Hepatocyte (in vitro differentiated cells): Measurements from ENCODE around the gene RRP1. TPM values are rescaled to one million over a fixed set of nuclear protein-coding genes. Genes with fewer than 3 reads are reported as not detected.

Source experiments
- DNase-seq: peaks from one replicate; pipeline ENCODE4 v3.0.0-alpha.2; 2016; ENCODE audit warnings: low spot score
- H2AFZ ChIP-seq: fragments of 200-600 bp; sonication (generic); 2 replicates; pipeline ENCODE4 v1.6.0; 2016; ENCODE audit warnings: antibody characterized with exemption, mild to moderate bottlenecking
- H3K27ac ChIP-seq: fragments of 200-600 bp; sonication (generic); 2 replicates; pipeline ENCODE4 v1.5.1; 2016; ENCODE audit warnings: mild to moderate bottlenecking
- H3K27me3 ChIP-seq: fragments of 200-600 bp; sonication (generic); 2 replicates; pipeline ENCODE4 v1.6.1; 2016
- H3K36me3 ChIP-seq: fragments of 200-600 bp; sonication (generic); replicated peaks from 2 replicates; pipeline ENCODE4 v1.5.1; 2016; ENCODE audit warnings: low read depth; ENCODE audit not compliant: insufficient read depth
- H3K4me1 ChIP-seq: fragments of 200-600 bp; sonication (generic); 2 replicates; pipeline ENCODE4 v1.5.1; 2016; ENCODE audit warnings: mild to moderate bottlenecking, moderate library complexity; ENCODE audit not compliant: insufficient read depth
- H3K4me2 ChIP-seq: fragments of 200-600 bp; sonication (generic); 2 replicates; pipeline ENCODE4 v1.6.0; 2016
- H3K4me3 ChIP-seq: fragments of 200-600 bp; sonication (generic); 2 replicates; pipeline ENCODE4 v1.5.1; 2016; ENCODE audit warnings: mild to moderate bottlenecking
- H3K79me2 ChIP-seq: fragments of 200-600 bp; sonication (generic); 2 replicates; pipeline ENCODE4 v1.6.0; 2017; ENCODE audit warnings: mild to moderate bottlenecking
- H3K9me2 ChIP-seq: fragments of 200-600 bp; sonication (generic); replicated peaks from 2 replicates; pipeline ENCODE4 v1.6.0; 2017; ENCODE audit warnings: mild to moderate bottlenecking; ENCODE audit not compliant: insufficient read depth
- H3K9me3 ChIP-seq: fragments of 200-600 bp; sonication (generic); 2 replicates; pipeline ENCODE4 v1.5.1; 2016; ENCODE audit warnings: low read depth, mild to moderate bottlenecking
- H4K20me1 ChIP-seq: fragments of 200-600 bp; sonication (generic); 2 replicates; pipeline ENCODE4 v1.6.0; 2016; ENCODE audit warnings: mild to moderate bottlenecking; ENCODE audit not compliant: insufficient read depth, poor library complexity, severe bottlenecking
- EZH2 ChIP-seq: fragments of 200-600 bp; sonication (generic); IDR thresholded peaks from 2 replicates; pipeline ENCODE4 v1.6.1; 2016; ENCODE audit warnings: antibody characterized with exemption, mild to moderate bottlenecking, borderline replicate concordance
- EZH2phosphoT487 ChIP-seq: fragments of 200-600 bp; sonication (generic); IDR thresholded peaks from one replicate; pipeline ENCODE4 v1.6.1; 2018; ENCODE audit warnings: antibody characterized with exemption, mild to moderate bottlenecking, low read depth, moderate library complexity; ENCODE audit not compliant: unreplicated experiment, severe bottlenecking
- WGBS: methylation state at CpG from one replicate; pipeline ENCODE4 v1.1.6; 2016; ENCODE audit warnings: low lambda C conversion rate; ENCODE audit errors: missing lambda C conversion rate; 5-methylcytosine and 5-hydroxymethylcytosine counted together
- polyA plus RNA-seq: library from polyadenylated mRNA; unstranded; fragments of >200 nt; fragmentation: Nextera tagmentation; extraction: Ambion mirVana; gene quantifications from 2 replicates; pipeline ENCODE4 v1.2.1, GENCODE V29; 2016
- total RNA-seq: library from RNA; depleted of rRNA; stranded (reverse); fragments of >200 nt; gene quantifications from 2 replicates; pipeline ENCODE4 v1.2.3, GENCODE V29; 2014
- TF ChIP-seq, protein P1 (sequence below): fragments of 200-600 bp; sonication (generic); IDR thresholded peaks from 2 replicates; pipeline ENCODE4 v1.5.1; 2016; ENCODE audit warnings: antibody characterized with exemption, mild to moderate bottlenecking; ENCODE audit not compliant: poor library complexity

Gene RRP1
- total and polyA plus RNA-seq, 2 experiments from 2014 or later: 24.1 to 32.0 TPM

DNA sequence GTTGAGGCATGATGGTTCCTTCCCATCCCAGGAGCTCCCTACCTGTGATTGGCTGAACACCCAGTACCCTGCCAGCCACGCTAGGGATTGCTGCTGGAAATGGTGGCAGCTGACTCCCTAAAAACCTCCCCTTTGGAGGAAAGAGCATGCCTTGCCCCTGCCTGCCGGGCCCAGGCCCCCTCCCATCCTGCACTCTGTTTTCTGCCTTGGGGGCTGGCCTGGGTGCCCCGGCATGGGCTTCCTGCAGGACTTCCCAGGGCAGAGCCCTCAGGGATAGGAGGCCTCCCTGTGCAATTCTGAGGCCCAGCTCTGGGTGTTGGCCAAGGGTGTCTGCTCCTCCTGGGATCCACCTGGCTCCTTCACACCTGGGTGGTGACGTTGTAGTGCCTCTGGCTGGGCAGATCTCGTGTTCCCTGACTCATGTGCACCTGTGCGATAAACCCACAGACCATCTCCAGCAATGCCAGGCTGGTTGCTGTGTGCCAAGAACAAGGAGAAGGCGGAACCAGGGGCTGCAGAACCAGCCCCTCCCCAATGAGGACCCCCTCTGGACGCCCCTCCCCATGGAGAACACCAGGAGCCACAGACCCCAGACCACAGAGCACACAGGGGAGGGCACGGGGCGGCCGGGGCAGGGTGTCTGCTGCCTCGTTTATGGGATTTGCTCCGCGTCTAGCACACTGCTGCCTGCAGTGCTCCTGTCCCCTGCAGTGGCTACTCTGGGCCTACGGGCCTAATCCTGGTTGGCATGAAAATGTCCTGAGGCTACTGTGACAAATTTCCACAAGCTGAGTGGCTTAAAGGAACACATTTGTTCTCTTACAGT lies 26.9 kb upstream of the RRP1 start:
- peaks cover 4% of the 10 kb centered on the region for H3K36me3 ChIP-seq
- 98% methylated on average over 15 of the region's 15 CpGs for WGBS

DNA sequence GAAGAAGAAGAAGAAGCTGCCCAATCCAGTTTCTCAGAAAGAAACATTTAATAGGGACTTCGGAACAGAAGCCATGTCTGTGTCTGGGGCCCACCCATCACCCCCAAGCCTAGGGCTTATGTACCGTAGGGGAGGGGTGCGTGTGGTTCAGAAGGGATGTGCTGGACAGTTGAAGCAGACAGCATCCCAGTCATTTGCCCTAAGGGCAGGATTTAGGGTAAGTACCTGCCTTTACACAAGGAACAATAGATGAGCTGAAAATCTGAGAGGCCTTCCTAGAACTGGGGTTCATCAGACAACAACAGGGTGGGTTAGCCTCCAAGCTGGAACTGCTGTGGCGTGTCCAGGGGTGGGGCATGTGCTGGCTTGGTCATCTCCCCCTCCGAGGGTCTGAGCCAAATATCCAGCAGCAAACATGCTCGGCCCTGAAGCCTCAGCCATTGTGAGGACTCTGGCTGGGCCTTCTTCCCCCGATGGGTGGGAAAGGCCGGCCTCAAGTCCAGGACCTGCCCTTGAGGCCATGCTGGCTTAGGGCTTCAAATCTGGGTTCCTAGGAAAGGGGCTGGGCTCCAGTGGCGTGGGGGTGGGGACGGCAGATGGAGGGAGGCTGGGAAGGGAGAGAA lies 25.4 kb upstream of the RRP1 start:
- Histone ChIP-seq H3K36me3 (no peaks in the 10 kb centered on the region), H3K9me2 (no peaks in the 10 kb centered on the region)

More for the DNA sequence above, 26.9 kb upstream of the RRP1 start:
- Histone ChIP-seq H3K4me1 (peaks cover 11% of the 10 kb centered on the region), H3K79me2 (no peaks in the 10 kb centered on the region), H3K9me3 (no peaks in the 10 kb centered on the region), H3K27me3 (no peaks in the 10 kb centered on the region), H2AFZ (no peak overlapping the region), H3K4me2 (no peak overlapping the region), H3K9me2 (no peaks in the 10 kb centered on the region), H4K20me1 (no peaks in the 10 kb centered on the region), H3K4me3 (no peak overlapping the region), H3K27ac (no peak overlapping the region)
- DNase-seq: no peak
- TF ChIP-seq, protein P1, sequence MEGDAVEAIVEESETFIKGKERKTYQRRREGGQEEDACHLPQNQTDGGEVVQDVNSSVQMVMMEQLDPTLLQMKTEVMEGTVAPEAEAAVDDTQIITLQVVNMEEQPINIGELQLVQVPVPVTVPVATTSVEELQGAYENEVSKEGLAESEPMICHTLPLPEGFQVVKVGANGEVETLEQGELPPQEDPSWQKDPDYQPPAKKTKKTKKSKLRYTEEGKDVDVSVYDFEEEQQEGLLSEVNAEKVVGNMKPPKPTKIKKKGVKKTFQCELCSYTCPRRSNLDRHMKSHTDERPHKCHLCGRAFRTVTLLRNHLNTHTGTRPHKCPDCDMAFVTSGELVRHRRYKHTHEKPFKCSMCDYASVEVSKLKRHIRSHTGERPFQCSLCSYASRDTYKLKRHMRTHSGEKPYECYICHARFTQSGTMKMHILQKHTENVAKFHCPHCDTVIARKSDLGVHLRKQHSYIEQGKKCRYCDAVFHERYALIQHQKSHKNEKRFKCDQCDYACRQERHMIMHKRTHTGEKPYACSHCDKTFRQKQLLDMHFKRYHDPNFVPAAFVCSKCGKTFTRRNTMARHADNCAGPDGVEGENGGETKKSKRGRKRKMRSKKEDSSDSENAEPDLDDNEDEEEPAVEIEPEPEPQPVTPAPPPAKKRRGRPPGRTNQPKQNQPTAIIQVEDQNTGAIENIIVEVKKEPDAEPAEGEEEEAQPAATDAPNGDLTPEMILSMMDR: no peak
- TF ChIP-seq EZH2 (no peak), EZH2phosphoT487 (no peak)

DNA sequence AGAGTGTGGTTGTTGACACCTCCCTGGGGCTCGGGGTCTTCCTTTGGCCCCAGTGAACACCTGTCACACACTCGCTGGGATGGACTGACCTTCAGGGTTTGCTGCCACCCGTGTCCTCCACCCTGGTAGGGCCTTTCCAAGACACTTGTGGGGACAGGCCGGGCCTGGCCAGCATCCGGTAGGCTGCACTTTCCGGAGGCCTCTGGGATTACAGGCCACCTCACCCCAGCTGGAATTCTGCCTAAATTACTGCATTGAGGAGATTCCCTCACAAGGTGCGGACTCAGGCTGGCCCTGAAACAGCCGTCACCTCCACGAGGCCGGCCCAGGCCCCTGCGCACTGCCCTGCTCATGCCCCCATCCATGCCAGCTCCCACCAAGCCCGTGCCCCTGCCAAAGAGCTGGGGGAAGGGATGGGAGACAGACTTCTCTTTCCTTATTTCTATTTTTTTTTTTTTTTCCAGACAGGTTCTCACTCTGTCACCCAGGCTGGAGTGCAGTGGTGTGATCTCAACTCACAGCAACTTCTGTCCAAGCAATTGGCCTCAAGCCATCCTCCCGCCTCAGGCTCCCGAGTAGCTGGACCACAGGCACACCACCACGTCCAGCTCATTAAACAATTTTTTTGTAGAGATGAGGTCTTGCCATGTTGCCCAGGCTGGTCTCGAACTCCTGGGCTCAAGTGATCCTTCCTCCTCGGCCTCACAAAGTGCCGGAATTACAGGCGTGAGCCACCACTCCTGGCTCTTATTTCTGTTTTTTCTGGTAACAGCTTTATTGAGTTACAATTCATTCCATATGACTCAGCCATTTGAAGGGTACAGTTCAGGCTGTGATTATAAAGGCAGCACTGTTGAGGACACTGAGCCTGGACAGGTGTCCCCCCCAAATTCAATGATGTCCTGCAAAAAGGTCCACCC lies 24.5 kb upstream of the RRP1 start:
- Histone ChIP-seq H2AFZ (no peak overlapping the region), H3K27ac (no peak overlapping the region), H4K20me1 (no peaks in the 10 kb centered on the region), H3K27me3 (no peaks in the 10 kb centered on the region), H3K79me2 (no peaks in the 10 kb centered on the region), H3K9me2 (no peaks in the 10 kb centered on the region), H3K36me3 (no peaks in the 10 kb centered on the region), H3K4me1 (peaks cover 20% of the 10 kb centered on the region), H3K9me3 (no peaks in the 10 kb centered on the region), H3K4me3 (no peak overlapping the region), H3K4me2 (no peak overlapping the region)
- no peak for DNase-seq
- TF ChIP-seq EZH2phosphoT487: no peak
- TF ChIP-seq, protein P1: no peak
- TF ChIP-seq EZH2: no peak
- 90% methylated on average over 19 of the region's 19 CpGs for WGBS

More for the DNA sequence above, 25.4 kb upstream of the RRP1 start:
- H3K79me2 ChIP-seq: no peaks in the 10 kb centered on the region
- H4K20me1 ChIP-seq: no peaks in the 10 kb centered on the region
- no peak overlapping the region for H3K27ac ChIP-seq
- TF ChIP-seq EZH2: no peak
- TF ChIP-seq, protein P1: no peak
- TF ChIP-seq EZH2phosphoT487: no peak
- DNase-seq: no peak
- no peaks in the 10 kb centered on the region for H3K27me3 ChIP-seq
- no peak overlapping the region for H3K4me2 ChIP-seq
- no peak overlapping the region for H3K4me3 ChIP-seq
- H2AFZ ChIP-seq: no peak overlapping the region
- WGBS: 91% methylated on average over 10 of the region's 10 CpGs
- H3K4me1 ChIP-seq: peaks cover 20% of the 10 kb centered on the region
- H3K9me3 ChIP-seq: no peaks in the 10 kb centered on the region
